HepG2 (cell line): ENCODE results near the gene TNXB. TPM values are rescaled to one million over a fixed set of nuclear protein-coding genes. Genes with fewer than 3 reads are reported as not detected.

Source experiments
- ATAC-seq: fragments of 200-7000 bp; cut with Tn5 transposase; 3 replicates; pipeline ENCODE4 v1.9.1; 2020; ENCODE audit warnings: mild to moderate bottlenecking, moderate library complexity
- BruUV-seq: library from RNA; stranded (reverse); fragments of 400-500 nt; replicated peaks from 2 replicates; lab custom pipeline; 2021; lab: Mats Ljungman, UMichigan
- CTCF ChIA-PET: fragments of 300-600 bp; formaldehyde crosslinking; extraction: SDS; loops from one replicate; lab custom pipeline; 2021; ENCODE audit warnings: low total read pairs, inconsistent platforms, low intra/inter-chr PET ratio; lab: Yijun Ruan, JAX
- POLR2A ChIA-PET: fragments of 350-600 bp; sonication (Branson Sonifier 250); formaldehyde crosslinking; loops from one replicate; lab custom pipeline; 2020; ENCODE audit warnings: antibody characterized with exemption, inconsistent platforms; lab: Yijun Ruan, JAX
- DNase-seq: peaks from one replicate; pipeline ENCODE4 v3.0.0-alpha.2; 2015; ENCODE audit warnings: low spot score
- FAIRE-seq: peaks from 3 replicates; lab custom pipeline; 2011; peaks lifted over from hg19 to GRCh38; lab: Jason Lieb, UNC
- H2AFZ ChIP-seq: one replicate; pipeline ENCODE4 v1.6.1; 2011; ENCODE audit warnings: low read length, inconsistent platforms
- H3K27ac ChIP-seq: fragments of 300-600 bp; 3 replicates; pipeline ENCODE4 v1.8.0; 2011; ENCODE audit warnings: mixed run types, mild to moderate bottlenecking, mixed read lengths, low read length, inconsistent platforms; ENCODE audit not compliant: insufficient read depth; ENCODE audit errors: extremely low read length
- H3K27me3 ChIP-seq, 2 experiments: fragments of 200-600 bp in 1 of 2; 2 replicates in 1 of 2; 3 replicates in 1 of 2; pipeline versions ENCODE4 v1.6.0 to v1.8.0; 2011; ENCODE audit warnings: low read length in 2 of 2, mild to moderate bottlenecking in 2 of 2, moderate library complexity in 2 of 2, inconsistent platforms in 1 of 2; ENCODE audit not compliant: insufficient read depth in 2 of 2, control insufficient read depth in 1 of 2
- H3K36me3 ChIP-seq, 2 experiments: fragments of 200-600 bp in 1 of 2; replicated peaks in 1 of 2; 2 replicates in 1 of 2; 3 replicates in 1 of 2; pipeline versions ENCODE4 v1.5.1 to v1.8.0; 2011; ENCODE audit warnings: low read length in 2 of 2, inconsistent platforms in 1 of 2; ENCODE audit not compliant: insufficient read depth in 2 of 2, control insufficient read depth in 1 of 2
- H3K4me1 ChIP-seq: 2 replicates; pipeline ENCODE4 v1.5.1; 2012; ENCODE audit warnings: low read length, inconsistent platforms; ENCODE audit not compliant: insufficient read depth
- H3K4me2 ChIP-seq: 2 replicates; pipeline ENCODE4 v1.6.0; 2011; ENCODE audit warnings: low read depth, low read length, inconsistent platforms
- H3K4me3 ChIP-seq, 3 experiments: fragments of 200-600 bp in 1 of 3; sonication (generic), shearing (Covaris generic) in 1 of 3; replicated peaks in 1 of 3; 2 replicates each; pipeline ENCODE4 v1.5.1; 2011 to 2016; ENCODE audit warnings: low read length in 3 of 3, inconsistent platforms in 2 of 3, low read depth in 2 of 3, mild to moderate bottlenecking in 2 of 3, control low read depth in 1 of 3, mixed read lengths in 1 of 3; ENCODE audit not compliant: insufficient read depth in 1 of 3
- H3K79me2 ChIP-seq: one replicate; pipeline ENCODE4 v1.6.1; 2011; ENCODE audit warnings: low read length, inconsistent platforms; ENCODE audit not compliant: insufficient read depth
- H3K9ac ChIP-seq: 2 replicates; pipeline ENCODE4 v1.6.0; 2011; ENCODE audit warnings: mild to moderate bottlenecking, low read depth, low read length, inconsistent platforms; ENCODE audit not compliant: insufficient read depth
- H3K9me3 ChIP-seq: 2 replicates; pipeline ENCODE4 v1.5.1; 2012; ENCODE audit warnings: mild to moderate bottlenecking, low read length
- H4K20me1 ChIP-seq: 2 replicates; pipeline ENCODE4 v1.6.0; 2011; ENCODE audit warnings: inconsistent platforms, mild to moderate bottlenecking, low read length, moderate library complexity; ENCODE audit not compliant: insufficient read depth
- FOXA3 ChIP-seq: IDR thresholded peaks from 2 replicates; pipeline ENCODE4 v1.6.1; 2016; ENCODE audit warnings: missing genetic modification reagents, missing compliant biosample characterization
- GATAD2A ChIP-seq: IDR thresholded peaks from 2 replicates; pipeline ENCODE4 v1.6.1; 2016
- HNF4G ChIP-seq, 2 experiments: sonication (generic) in 1 of 2; formaldehyde crosslinking in 1 of 2; IDR thresholded peaks; 2 replicates each; pipeline versions ENCODE4 v1.4.0 to v1.6.1; 2011 to 2020; ENCODE audit warnings: borderline replicate concordance in 2 of 2, low read depth in 2 of 2, mild to moderate bottlenecking in 2 of 2, low read length in 1 of 2, missing genetic modification reagents in 1 of 2, moderate library complexity in 1 of 2
- HOXA7 ChIP-seq: sonication (generic); formaldehyde crosslinking; IDR thresholded peaks from 2 replicates; pipeline ENCODE4 v1.8.1; 2022; ENCODE audit warnings: mild to moderate bottlenecking, missing genetic modification reagents, moderate library complexity
- KLF6 ChIP-seq: IDR thresholded peaks from 2 replicates; pipeline ENCODE4 v1.8.0; 2016; ENCODE audit warnings: missing biosample characterization, missing genetic modification reagents
- NFKB2 ChIP-seq: sonication (generic); formaldehyde crosslinking; IDR thresholded peaks from 2 replicates; pipeline ENCODE4 v1.4.0; 2020; ENCODE audit warnings: missing genetic modification reagents, borderline replicate concordance
- NRL ChIP-seq: sonication (generic); formaldehyde crosslinking; IDR thresholded peaks from 2 replicates; pipeline ENCODE4 v1.5.0; 2020; ENCODE audit warnings: missing genetic modification reagents, mild to moderate bottlenecking, moderate library complexity, borderline replicate concordance
- ZBTB46 ChIP-seq: sonication (generic); formaldehyde crosslinking; IDR thresholded peaks from 2 replicates; pipeline ENCODE4 v1.4.0; 2020; ENCODE audit warnings: mild to moderate bottlenecking, missing genetic modification reagents, borderline replicate concordance
- ZBTB7B ChIP-seq: sonication (generic); formaldehyde crosslinking; IDR thresholded peaks from 2 replicates; pipeline ENCODE4 v1.4.0; 2020; ENCODE audit warnings: missing genetic modification reagents
- ZNF746 ChIP-seq: sonication (generic); formaldehyde crosslinking; IDR thresholded peaks from 2 replicates; pipeline ENCODE4 v1.8.0; 2022; ENCODE audit warnings: mild to moderate bottlenecking, missing genetic modification reagents
- ZNF781 ChIP-seq: sonication (generic); formaldehyde crosslinking; IDR thresholded peaks from 2 replicates; pipeline ENCODE4 v1.5.1; 2020; ENCODE audit warnings: borderline replicate concordance, mild to moderate bottlenecking, missing genetic modification reagents; ENCODE audit errors: not compliant biosample characterization
- ZNF839 ChIP-seq: sonication (generic); formaldehyde crosslinking; IDR thresholded peaks from 2 replicates; pipeline ENCODE4 v1.4.0; 2020; ENCODE audit warnings: missing genetic modification reagents, mild to moderate bottlenecking, borderline replicate concordance
- WGBS: methylation state at CpG from one replicate; pipeline ENCODE4 v1.1.6; 2017; ENCODE audit warnings: low lambda C conversion rate; 5-methylcytosine and 5-hydroxymethylcytosine counted together
- in situ Hi-C: cut with HindIII; loops from 2 replicates; pipeline ENCODE4 v1.10.0; 2017; ENCODE audit warnings: low pct_unique_long_range_greater_than_20kb; ENCODE audit not compliant: extremely low pct_ligation_motif_present
- intact Hi-C: fragments of 100-400 bp; cut with micrococcal nuclease; formaldehyde crosslinking; loops from one replicate; pipeline ENCODE4 v1.10.0; 2022; ENCODE audit not compliant: unreplicated experiment
- polyA plus RNA-seq, 8 experiments: library from polyadenylated mRNA; depleted of rRNA in 3 of 8; stranded (reverse) in 7 of 8; unstranded in 1 of 8; fragments of >200 nt; fragmentation: Illumina TruSeq in 4 of 8; extraction: Trizol in 4 of 8; gene quantifications; 2 replicates each; pipeline versions ENCODE4 v1.2.1 to v1.2.3, GENCODE V29; 2011 to 2016; ENCODE audit warnings: low read depth in 4 of 8, missing spikeins in 1 of 8, mixed read lengths in 1 of 8; ENCODE audit not compliant: insufficient read depth in 1 of 8
- total RNA-seq, 5 experiments: library from RNA; depleted of rRNA; stranded (reverse); fragments of >200 nt; fragmentation: Illumina TruSeq; extraction: Trizol; gene quantifications; 2 replicates each; pipeline ENCODE4 v1.2.3, GENCODE V29; 2016; ENCODE audit warnings: low read depth in 1 of 5
- TF ChIP-seq, protein P1 (sequence below): IDR thresholded peaks from 2 replicates; pipeline ENCODE4 v1.6.1; 2016; ENCODE audit warnings: missing biosample characterization, missing genetic modification reagents, low read depth

The TNXB gene
- total and polyA plus RNA-seq, 2 of the 13 experiments (the other 11 are each of a cell fraction or from before 2014, with no cell fraction given), result 1.6 to 2.7 TPM

DNA sequence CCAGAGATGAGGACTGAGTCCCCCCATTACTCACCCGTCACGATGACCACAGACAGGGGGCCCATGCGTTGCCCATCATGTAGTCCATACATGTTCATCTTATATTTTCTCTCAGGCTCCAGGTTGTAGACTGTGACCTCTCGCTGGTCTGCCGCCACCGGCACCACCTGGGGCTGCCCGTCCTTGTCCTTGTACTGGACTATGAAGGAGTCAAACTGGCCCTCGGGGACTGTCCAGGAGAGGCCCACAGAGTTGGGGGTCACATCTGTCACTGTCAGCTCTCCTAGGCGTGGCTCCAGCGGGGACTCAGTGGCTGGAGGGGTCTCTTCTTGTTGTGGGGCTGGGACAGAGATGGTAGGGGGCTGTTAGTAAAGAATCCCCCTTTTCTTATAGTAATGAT lies 35.5 kb downstream of the TNXB start:
- Histone ChIP-seq H4K20me1 (0 out of 2 replicates have a peak, but pooled peaks cover 4% of the 10 kb centered on the region), H2AFZ (no peak overlapping the region), H3K4me1 (no peaks in the 10 kb centered on the region), H3K79me2 (no peaks in the 10 kb centered on the region), H3K4me3 (no peak overlapping the region), H3K4me2 (no peak overlapping the region), H3K27me3 (peaks cover 21 to 79% of the 10 kb centered on the region in 2 experiments), H3K27ac (no peak overlapping the region), H3K36me3 (no peaks in the 10 kb centered on the region), H3K9me3 (no peaks in the 10 kb centered on the region), H3K9ac (no peak overlapping the region)
- ATAC-seq, result no peak
- CTCF ChIA-PET, result no interaction called here
- TF ChIP-seq ZNF746 (CRISPR knock-in tag) (no peak), KLF6 (no peak), ZNF839 (CRISPR knock-in tag) (no peak)
- TF ChIP-seq, protein P1, sequence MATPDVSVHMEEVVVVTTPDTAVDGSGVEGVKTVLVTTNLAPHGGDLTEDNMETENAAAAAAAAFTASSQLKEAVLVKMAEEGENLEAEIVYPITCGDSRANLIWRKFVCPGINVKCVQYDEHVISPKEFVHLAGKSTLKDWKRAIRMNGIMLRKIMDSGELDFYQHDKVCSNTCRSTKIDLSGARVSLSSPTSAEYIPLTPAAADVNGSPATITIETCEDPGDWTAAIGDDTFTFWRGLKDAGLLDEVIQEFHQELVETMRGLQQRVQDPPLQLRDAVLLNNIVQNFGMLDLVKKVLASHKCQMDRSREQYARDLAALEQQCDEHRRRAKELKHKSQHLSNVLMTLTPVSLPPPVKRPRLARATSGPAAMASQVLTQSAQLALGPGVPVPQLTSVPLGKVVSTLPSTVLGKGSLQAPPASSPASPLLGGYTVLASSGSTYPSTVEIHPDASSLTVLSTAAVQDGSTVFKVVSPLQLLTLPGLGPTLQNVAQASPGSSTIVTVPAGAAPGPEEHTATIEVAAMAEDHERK, result no peak
- WGBS, result 53% methylated on average over 10 of the region's 10 CpGs
- BruUV-seq, result no TSS peak
- no peak for FAIRE-seq
- no peak for DNase-seq
- intact Hi-C loops, result no loop called here
- POLR2A ChIA-PET, result interaction anchor here (0.5 kb wide), 1 partner anchor 21 kb away, joined by 4 read pairs; no protein-coding TSS in a partner anchor
- in situ Hi-C loops, result no loop called here

- Histone ChIP-seq H4K20me1 (0 out of 2 replicates have a peak, but pooled peaks cover 4% of the 10 kb centered on the region), H3K4me1 (no peaks in the 10 kb centered on the region), H3K79me2 (no peaks in the 10 kb centered on the region), H3K9me3 (no peaks in the 10 kb centered on the region), H3K9ac (no peak overlapping the region), H2AFZ (no peak overlapping the region), H3K4me3 (no peak overlapping the region), H3K36me3 (no peaks in the 10 kb centered on the region), H3K4me2 (no peak overlapping the region), H3K27ac (no peak overlapping the region), H3K27me3 (peaks cover 24 to 82% of the 10 kb centered on the region in 2 experiments)
- ChIA-PET POLR2A (no interaction called here), CTCF (no interaction called here)
- WGBS, result 38% methylated on average over 3 of the region's 3 CpGs
- DNase-seq (no peak), ATAC-seq (no peak), FAIRE-seq (no peak)
- in situ Hi-C loops, result no loop called here
- intact Hi-C loops, result no loop called here
- no TSS peak for BruUV-seq
- TF ChIP-seq NRL (CRISPR knock-in tag), result no peak
- TF ChIP-seq ZBTB7B (CRISPR knock-in tag), result no peak
- no peak for TF ChIP-seq ZBTB46 (CRISPR knock-in tag)
- no peak for TF ChIP-seq HOXA7
- no peak for TF ChIP-seq HNF4G (IDR thresholded peaks at IDR 0.05; ENCODE audit: borderline replicate concordance, low read depth, low read length)
- TF ChIP-seq HNF4G (CRISPR knock-in tag; IDR thresholded peaks at IDR 0.05; ENCODE audit: borderline replicate concordance, low read depth), result no peak
- no peak for TF ChIP-seq ZNF781
- no peak for TF ChIP-seq FOXA3 (CRISPR knock-in tag)
- no peak for TF ChIP-seq NFKB2 (CRISPR knock-in tag)
- no peak for TF ChIP-seq GATAD2A
Observed at GRCh38 chr6:32073101-32073500, 36.0 kb downstream of the TNXB start.
